GM12872 (cell line): ENCODE data around the gene HOXC10.
A peak's percentile ranks its signal among the peaks of the same experiment; 100 is the strongest.

Experiments used
- CTCF ChIP-seq: IDR thresholded peaks from 3 replicates; pipeline ENCODE4 v1.5.1; 2011; ENCODE audit warnings: low read depth, mild to moderate bottlenecking, low read length, moderate library complexity; ENCODE audit not compliant: insufficient read depth

HOXC10 gene

GRCh38 chr12:53987787-53988230 lies 2.9 kb downstream of the HOXC10 start:
- no peak for TF ChIP-seq CTCF

GRCh38 chr12:53988541-53989226 lies 3.7 kb downstream of the HOXC10 start:
- TF ChIP-seq CTCF = no peak

- peak; percentile 71 for TF ChIP-seq CTCF
Measured at GRCh38 chr12:53989227-53990113, 4.5 kb downstream of the HOXC10 start.

GRCh38 chr12:53990311-53991076 lies 5.5 kb downstream of the HOXC10 start:
- TF ChIP-seq CTCF = no peak

GRCh38 chr12:53991077-53991460 lies 6.1 kb downstream of the HOXC10 start:
- TF ChIP-seq CTCF = no peak

GRCh38 chr12:53992377-53992889 lies 7.5 kb downstream of the HOXC10 start:
- TF ChIP-seq CTCF = no peak
